A172 (cell line): ENCODE data around the gene CCDC178. TPM values are rescaled to one million over a fixed set of nuclear protein-coding genes. Genes with fewer than 3 reads are reported as not detected.

Experiments
- DNase-seq: peaks from one replicate; pipeline ENCODE4 v3.0.0-alpha.2; 2015; ENCODE audit warnings: low spot score
- total RNA-seq: library from RNA; depleted of rRNA; stranded (reverse); fragments of >200 nt; shearing (Covaris generic); gene quantifications from 2 replicates; pipeline ENCODE4 v1.2.3, GENCODE V29; 2014

The CCDC178 gene
- total RNA-seq, 1 experiment from 2014 or later, result not detected

DNA sequence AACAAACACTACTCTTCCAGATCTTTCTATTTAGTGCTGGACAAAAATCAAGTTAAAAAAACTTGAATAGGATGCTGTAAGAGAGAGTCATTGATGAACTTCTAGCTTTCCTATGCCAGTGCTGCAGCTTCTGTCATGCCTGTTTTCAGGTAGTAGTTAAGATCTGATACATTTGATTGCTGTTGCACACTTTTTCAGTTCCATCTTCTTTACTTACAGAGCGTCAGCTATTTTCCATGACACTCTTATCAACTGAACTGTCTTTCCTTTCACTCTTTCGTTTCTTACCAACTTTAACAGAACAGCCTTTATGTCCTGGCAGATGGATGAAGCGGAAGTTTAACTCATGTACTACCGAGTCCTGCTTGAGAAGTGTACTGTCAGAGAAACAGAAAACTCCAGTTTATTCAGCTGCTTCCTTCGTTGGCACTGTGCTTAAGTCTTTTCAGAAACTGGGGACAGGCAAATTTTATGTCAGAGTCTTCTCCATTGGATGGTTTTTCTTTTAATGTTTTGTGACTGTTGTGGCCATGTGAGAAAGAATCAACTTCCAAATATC lies 521.8 kb downstream of the CCDC178 start:
- no peak for DNase-seq

DNA sequence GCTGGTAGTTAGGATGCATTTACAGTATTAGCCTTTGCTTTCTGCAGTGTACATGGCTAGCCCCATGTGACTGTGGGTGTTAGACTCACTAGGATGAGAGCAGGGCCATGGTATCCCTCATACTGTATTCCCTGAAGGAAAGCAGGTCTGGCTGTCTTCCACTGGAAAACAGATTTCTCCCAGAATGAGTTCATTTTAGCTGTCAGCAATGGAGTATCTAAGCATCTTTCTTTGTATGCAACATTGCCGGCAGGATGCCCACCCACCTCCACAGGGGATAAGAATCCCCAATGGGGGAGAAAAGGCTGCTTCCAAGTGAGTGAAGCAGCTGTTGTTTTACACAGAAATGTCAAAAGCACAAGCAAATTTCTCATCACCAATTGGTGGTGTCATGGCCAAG lies 525.0 kb downstream of the CCDC178 start:
- DNase-seq, result no peak

GRCh38 chr18:32911660-32912284 lies 528.7 kb downstream of the CCDC178 start:
- peak; percentile 63 for DNase-seq

GRCh38 chr18:32910694-32911296 lies 529.7 kb downstream of the CCDC178 start:
- peak; percentile 38 for DNase-seq

DNA sequence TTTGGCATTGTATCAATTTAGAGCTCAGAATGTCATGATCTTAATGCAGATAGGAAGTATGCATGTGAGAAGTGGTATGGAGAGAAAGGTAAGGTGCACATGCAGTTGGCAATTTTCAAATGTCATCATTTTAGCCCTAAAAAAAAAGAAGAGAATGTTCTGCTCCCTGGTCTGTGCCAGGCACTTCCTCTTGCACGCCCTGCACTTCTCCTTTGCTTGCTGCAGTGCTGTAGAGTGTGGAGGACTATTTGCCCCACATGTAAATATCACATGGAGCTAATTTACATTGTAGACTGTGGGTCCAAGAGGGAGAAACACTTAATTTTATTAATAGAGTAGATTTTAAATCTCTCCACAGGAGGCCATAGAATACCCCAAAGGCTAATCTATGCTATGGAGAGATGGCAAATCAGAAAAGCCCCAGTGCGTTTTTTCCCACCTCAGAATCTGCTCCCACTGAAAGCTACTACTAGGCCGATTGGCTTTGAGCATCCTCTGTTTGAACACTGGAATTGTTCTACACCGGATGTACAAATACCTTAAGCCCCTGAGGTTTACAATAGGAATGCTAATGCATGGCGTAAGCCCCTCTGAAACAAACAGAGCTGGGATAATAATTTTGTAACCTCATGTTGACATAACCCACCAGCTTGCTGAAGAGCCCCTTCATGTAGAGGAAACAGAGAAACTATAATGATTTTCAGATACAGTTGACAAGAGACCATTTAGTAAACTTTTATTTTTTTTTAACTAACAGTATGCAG lies 530.5 kb downstream of the CCDC178 start:
- no peak for DNase-seq

DNA sequence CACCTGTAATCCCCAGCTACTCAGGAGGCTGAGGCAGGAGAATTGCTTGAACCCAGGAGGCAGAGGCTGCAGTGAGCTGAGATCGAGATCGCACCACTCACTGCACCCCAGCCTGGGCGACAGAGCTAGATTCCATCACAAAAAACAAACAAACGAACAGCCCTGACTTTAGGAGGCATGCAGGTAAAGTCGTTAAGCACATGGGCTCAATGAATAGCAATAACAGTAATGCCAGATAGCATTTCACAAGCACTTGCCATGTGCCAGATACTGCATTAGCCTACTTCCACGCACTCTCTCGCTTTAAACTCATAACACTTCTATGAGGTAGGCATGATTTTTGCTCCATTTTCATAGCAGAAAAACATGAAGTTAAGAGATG lies 532.1 kb downstream of the CCDC178 start:
- DNase-seq, result no peak

- no peak for DNase-seq
These were observed 532.7 kb downstream of the CCDC178 start for GRCh38 chr18:32907648-32908423.

- DNase-seq, result no peak
These were observed 533.3 kb downstream of the CCDC178 start for GRCh38 chr18:32907311-32907585.

DNA sequence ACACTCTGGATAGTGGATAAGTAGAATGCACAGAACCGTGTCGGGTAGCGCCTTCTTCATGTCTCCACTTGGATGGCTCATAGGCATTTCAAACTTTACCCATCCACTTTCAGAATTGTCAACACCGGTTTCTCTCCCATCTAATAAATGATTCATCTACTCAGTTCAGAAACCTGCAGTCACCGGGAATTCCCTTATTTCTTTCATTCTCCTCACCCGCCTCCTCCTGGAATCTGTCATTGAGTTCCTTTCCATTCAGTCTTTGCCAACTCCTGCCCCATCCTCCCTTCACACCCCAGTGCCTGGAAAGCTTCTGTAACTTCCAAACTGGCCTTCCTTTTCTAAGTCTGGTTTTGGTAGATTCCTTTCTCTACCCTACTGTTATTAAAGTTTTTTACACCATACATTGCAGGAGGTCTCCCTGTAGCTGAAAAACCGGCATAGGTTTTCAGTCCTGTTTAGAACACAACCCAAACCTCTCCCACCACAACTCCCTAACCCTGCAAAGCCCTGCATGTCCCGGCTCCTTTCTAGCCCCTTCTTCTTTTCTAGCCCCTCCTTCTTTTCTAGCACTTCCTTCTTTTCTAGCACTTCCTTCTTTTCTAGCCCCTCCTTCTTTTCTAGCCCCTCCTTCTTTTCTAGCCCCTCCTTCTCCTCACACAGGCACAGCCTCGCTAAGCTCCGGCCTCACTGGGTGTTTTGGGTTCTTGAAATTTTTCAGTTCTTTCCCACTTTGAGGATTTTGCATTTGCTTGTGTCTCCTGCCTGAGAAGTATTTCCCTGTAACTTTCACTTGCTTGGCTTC lies 533.8 kb downstream of the CCDC178 start:
- DNase-seq, result peak; percentile 73

- no peak for DNase-seq
These were observed 534.9 kb downstream of the CCDC178 start for GRCh38 chr18:32905651-32906050.

DNA sequence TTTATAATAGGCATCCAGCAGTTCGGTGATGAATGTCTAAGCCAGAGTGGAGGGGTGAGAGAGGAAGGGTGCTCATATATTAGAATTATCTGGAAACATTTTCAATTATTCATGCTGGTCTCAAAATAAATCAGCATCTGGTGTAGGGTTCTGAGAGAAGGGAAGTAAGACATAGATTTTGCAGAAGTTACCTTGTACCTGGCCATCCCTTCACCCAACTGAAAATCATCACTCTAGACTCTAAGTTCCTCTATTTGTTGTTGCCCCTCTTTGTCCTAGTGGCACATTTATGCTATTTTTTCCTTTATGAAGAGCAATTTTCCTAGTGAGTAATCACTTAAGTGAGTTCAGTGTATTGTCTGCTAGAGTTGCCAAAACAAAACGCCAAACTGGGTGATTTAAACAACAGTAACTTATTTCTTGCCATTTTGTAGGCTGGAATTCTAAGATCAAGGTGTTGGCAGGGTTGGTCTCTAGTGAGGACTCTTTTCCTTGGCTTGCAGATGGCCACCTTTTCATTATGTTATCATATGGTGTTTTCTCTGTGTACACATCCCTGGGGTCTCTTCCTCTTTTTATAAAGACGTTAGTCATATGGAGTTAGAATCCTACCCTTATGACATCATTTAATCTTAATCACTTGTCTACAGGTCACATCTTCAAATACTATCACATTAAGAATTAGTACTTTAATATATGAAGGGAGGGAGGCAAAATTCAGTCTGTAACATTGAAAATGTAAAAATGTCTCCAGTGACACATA lies 537.8 kb downstream of the CCDC178 start:
- DNase-seq, result no peak

DNA sequence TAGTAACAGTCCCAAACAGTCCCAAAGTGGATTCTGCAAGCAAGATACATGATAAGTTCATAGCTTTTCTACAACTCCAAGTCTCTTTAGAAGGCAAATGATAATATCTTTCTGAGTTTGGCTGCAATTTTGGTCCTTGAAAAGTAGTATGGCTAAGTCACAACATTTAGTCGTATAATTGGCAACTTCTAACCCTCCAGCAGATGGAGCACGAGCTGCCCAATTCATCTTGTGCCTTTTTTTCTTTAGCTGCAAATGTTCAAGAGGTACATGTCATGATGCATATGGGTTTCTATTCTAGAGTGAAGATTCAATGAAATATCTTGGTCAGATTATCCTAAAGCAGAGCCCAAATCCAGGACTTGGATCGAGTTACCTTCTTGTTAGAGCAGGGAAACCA lies 540.7 kb downstream of the CCDC178 start:
- DNase-seq, result no peak

- no peak for DNase-seq
These were observed 543.6 kb downstream of the CCDC178 start for GRCh38 chr18:32896776-32897547.

GRCh38 chr18:32893915-32894314 lies 546.6 kb downstream of the CCDC178 start:
- DNase-seq, result peak; percentile 52

- no peak for DNase-seq
These were observed 548.7 kb downstream of the CCDC178 start for GRCh38 chr18:32891797-32892196.

DNA sequence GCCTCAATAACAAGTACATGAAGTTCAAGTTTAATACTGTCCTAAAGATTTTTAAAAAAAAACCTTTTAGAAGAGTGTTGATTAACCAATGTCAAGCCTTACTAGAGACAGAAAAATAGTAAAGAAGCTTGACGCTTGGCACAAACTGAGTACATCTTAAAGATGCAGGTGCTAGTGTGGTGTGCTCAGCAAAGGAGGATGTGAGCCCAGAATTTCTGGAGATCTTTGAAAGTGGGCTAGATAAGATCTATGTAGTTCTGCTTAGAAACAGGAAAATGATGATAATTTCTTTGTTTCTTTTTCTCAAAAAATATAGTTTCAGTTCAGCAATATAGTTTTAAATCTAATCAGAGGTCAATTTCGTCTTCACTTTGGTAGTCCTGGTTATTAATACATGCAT lies 549.4 kb downstream of the CCDC178 start:
- no peak for DNase-seq

GRCh38 chr18:32889615-32890593 lies 550.6 kb downstream of the CCDC178 start:
- no peak for DNase-seq

- no peak for DNase-seq
These were observed 552.2 kb downstream of the CCDC178 start for GRCh38 chr18:32888306-32888705.
